Stimulated activated CD8-positive, alpha-beta memory T cell treated with anti-CD3 and anti-CD28 coated beads, Interleukin-4, amount 100 ng/mL, for 1 hour (primary cell): Measurements from ENCODE around the gene SAV1.
"Not testable (repeated sequence)": the region's sequence is repeated elsewhere in the genome, so short reads cannot be mapped to it uniquely, and the experiment has no call there.

Source experiments
- DNase-seq, 2 donors: peaks; one replicate each; pipeline ENCODE4 v3.0.0-alpha.2; 2020; ENCODE audit warnings: low read depth in 2 of 2, low spot score in 1 of 2

Gene SAV1

DNA sequence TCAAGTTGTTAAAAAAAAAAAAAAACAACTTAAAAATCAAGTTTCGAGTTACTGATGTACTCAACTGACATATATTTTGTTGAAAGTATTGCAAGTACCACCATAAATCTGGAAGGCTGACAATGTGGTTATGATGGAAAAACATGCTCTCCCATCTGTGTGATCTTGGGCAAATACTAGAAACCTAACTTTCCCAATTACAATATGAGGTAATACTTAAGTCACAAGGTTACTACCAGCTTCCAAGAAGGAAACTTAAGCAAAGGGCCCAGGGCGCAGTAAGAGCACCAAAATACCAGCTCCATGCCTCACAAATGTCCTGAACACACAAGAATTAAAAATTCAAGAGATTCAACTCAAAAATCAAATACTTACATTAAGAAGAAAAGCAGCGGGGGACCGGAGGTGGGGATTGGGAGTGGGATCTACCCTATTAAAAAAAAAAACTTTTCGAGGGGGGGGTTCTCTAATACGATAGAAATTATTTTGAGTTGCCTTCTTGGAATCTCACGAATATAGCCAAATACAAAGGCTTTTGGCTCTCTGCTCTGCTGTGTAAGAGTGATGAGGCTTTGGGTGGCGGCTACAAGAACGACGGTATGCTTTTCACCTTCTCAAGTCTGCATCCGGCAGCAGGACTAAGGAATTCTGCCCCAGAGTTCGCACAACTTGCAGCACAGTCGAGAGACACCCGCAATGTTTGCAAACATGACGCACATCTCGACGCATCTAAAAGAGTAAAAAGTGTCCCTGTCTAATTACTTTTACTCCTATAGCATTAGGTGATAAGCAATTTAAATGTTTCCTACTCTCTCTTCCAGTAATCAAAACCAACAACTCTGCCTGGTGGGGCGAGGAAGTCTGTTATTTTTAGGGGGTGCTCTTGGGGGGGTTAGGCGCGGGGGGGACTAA lies 1.1 kb downstream of the SAV1 start:
- no peak for DNase-seq

DNA sequence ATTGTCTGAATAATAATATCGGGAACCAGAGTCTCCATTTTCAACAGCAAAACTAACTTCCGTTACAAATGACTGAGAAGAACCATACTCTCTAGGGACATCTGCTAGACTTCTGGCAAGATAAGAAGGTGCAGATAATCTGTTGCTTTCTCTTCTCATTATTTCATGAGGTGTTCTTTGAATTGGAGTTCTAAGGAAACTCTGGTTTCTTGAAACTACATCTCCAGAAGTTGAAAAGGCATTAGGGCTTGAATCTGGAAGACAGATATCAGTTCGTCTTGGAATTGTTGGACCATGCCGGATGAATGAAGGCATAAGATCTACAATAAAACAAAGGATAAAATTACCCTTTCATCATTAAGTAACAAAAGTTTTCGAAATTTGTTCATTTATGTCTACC lies 2.8 kb downstream of the SAV1 start:
- DNase-seq, result not testable (repeated sequence)

DNA sequence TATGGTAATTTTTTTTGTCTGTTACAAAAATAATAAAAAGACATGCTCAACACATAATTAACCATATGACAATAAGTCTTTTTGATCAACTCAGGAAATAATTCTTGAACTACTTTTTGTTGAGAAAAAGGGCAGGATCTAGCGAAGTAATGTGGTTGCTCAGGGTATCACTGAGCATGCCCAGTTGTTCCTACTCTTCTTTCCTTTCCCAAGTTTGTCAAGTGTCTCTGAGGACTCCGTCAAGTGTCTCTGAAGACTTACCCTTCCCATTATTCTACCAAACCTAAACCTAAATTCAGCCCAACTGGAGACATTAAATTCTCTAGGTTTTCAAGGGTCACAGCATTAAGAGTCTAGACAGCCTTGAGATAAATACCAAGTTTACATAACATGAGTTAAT lies 3.5 kb downstream of the SAV1 start:
- DNase-seq, result not testable (repeated sequence)

DNA sequence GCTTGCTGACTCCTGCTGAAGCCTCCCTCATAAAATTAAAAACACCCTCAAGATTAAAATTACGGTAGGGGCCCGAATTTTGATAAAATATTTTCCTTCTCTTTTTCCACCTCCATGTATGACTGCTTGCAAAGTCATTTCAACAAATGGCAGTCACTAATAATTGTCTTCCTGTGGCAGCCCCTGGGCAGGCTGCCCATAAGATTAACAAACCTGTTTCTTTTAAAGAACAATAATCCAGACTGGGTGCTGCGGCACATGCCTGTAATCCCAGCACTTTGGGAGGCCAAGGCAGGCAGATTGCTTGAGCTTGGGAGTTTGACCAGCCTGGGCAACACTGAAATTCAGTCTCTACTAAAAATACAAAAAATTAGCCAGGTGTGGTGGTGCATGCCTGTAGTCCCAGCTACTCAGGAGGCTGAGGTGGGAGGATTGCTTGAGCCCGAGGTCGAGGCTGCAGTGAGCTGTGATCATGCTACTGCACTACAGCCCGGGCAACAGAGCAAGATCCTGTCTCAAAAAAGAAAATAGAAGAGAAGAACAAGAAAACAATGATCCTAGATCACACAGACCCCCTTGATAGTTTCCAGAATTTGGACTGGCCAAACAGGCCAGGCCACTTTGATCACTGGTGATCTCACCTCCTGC lies 8.7 kb downstream of the SAV1 start:
- no peak for DNase-seq

DNA sequence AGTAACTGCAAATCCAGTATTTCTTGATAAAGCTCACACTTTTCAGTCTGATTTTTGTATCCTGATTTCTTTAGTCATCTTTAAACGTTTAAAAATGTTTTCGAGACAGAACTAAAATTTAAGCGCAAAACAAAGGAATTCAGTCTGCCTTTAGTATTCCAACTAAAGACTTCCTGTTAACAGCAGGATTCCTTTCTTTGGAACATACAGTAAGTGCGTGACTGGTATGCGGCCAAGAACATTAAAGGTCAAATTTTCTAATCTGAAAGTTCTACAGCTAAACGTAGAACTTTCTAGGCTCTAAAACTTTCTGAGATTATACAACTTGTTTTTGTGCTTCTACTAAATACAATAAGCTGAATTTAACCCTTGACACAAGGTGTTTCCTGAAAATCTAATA lies 9.9 kb downstream of the SAV1 start:
- no peak for DNase-seq

DNA sequence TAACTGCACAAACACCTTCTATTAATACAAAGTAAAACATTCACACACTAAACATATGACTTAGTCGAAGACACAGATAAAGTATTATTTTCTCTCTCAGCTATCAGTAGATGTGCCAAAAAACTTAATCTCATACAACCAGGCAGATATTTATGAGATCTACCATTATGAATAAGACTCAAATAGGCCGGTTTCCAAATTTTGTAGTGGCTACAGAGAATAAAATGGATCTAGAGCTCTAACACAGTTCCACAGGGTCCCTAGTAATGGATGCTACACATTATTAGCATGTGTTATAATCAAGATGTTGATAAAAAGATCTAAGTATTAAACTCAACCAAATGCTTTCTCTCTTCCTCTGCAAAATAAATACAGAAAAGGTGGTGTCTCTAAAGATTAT lies 10.4 kb downstream of the SAV1 start:
- no peak for DNase-seq

DNA sequence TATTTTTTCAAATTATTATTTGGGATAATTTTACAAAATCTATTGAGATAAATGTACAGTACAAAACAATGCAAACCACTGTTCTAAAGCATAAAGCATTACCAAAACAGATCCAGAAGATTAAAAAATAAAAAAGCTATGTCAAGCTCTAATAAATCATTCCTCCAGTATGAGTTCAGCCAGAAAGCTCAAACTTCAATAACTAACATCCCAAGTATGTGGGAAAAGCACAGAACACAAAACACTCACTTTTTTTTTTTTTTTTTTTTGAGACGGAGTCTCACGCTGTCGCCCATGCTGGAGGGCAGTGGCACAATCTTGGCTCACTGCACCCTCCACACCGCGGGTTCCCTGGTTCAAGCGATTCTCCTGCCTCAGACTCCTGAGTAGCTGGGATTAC lies 11.3 kb downstream of the SAV1 start:
- no peak for DNase-seq

DNA sequence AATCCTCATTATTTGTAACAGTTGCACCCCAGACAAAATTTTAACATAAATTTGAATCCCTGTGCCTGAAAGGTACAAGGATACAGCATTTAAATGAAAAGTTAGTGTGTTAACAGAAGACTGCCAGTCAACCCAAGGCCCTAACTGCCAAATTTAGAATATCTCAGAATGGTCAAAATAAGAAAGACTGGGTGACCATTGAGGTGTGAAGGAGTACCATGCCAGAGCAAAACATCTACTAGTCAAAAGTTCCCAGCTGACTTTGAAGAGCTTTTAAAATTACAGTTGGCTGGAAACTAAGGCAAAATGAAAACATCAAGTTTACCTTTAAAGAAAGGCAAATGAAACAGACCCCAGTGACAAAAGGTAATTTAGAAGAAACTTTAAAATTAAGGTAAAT lies 18.4 kb downstream of the SAV1 start:
- no peak for DNase-seq

DNA sequence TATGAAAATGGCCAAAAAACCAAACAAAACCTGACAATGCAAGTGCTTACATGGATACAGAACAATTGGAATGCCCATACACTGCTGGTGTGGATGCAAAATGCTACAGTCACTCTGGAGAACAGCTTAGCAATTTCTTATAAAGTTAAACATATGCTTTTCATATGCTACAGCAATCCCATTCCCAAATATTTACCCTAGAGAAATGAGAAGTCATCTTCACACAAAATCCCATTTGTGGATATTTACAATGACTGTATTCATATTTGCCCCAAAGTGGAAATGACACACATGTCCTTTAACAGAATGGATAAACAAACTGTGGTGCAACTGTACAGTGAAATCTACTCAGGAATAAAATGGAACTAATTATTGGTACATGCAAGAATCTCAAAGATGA lies 20.4 kb downstream of the SAV1 start:
- DNase-seq, result no peak

DNA sequence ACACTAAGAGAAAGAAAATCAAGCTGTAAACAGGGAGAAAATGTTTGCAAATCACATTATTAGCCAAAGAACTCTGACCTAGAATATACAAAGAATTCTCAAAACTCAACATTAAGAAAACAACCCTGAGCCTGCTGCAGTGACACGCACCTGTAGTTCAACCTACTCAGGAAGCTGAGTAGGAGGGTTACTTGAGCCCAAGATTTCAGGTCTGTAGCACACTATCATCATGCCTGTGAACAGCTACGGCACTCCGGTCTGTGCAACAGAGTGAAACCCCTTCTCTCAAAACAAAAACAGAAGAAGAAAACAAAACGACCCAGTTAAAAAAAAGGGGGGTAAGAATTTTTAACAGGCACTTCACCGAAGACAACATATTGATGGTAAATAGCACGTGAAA lies 20.8 kb downstream of the SAV1 start:
- no peak for DNase-seq

DNA sequence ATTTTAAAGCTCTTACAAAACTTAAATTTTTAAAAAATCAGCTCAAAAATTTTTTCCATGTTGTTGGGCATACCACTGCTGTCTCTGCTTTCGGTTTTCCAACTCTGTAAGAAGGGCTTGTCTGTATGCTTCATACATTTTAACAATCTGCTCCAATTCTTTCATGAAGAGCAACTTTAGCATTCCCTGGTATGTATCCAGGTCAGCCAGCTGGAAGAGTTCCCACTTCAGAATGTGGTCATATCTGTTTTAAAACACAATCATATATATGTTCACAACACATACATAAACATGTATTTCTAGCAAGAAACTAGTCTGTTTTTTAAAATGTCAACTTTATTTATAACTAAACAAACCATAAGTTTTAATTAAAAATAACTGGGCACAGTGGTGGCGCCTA lies 33.0 kb downstream of the SAV1 start:
- no peak for DNase-seq

DNA sequence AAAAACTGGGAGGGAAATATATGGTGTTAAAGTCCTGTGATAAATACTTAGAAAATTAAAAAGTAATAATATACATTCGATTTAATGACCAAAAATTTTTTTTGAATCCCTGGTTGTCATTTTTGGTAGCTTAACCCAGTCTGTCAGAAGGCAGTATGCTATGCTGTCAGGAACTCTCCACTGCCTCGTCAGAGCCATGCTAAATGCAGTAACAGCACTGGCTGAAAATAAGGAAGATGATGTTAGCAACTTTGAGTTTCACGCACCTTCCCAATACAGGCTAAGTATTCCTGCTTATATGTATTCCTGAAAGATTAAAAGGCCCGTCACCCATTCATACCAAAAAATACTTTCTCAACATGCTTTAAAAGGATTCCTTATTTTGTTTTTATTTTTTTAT lies 34.2 kb downstream of the SAV1 start:
- no peak for DNase-seq

DNA sequence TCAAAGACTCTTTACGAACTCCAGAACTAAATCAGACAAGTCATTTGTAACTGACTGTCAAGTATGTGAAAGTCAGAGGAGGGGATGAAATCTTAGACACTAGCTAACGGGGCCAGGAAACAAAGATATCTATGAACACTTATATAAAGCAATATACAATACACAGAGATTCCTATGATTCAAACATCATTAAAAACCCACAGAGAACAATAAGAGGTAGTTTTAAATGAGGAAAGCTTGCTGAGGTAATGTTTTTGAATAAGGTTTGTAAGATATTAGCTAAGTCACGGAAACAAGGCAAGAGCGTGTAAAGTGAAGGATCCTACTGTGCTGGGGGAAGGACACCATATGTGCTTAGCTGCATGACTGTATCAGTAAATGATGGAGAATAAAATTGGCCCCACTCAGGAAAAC lies 36.7 kb downstream of the SAV1 start:
- no peak for DNase-seq

DNA sequence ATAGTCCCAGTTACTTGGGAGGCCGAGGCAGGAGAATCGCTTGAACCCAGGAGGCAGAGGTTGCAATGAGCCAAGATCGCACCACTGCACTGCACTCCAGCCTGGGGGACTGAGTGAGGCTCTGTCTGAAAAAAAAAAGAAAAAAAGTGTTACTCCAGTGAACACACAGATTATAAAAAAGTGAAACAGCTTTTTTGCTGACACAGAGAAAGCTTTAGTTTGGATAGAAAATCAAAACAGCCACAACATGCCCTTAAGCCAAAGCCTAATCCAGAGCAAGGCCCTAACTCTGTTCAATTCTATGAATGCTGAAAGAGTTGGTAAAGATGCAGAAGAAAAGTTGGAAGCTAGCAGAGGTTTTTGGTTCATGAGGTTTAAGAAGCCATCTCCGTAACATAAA lies 43.2 kb downstream of the SAV1 start:
- DNase-seq, result not testable (repeated sequence)

DNA sequence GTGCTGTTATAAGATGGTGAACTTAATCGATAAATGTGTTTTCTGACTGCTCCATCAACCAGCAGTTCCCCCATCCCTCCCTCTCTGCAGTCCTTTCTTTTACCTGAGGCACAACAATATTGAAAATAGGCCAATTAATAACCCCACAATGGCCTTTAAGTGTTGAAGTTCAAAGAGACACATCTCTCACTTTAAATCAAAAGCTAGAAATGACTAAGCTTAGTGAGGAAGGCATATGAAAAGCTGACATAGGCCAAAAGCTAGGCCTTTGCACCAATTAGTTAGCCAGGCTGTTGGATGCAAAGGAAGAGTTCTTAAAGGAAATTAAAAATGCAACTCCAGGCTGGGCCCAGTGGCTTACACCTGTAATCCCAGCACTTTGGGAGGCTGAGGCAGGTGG lies 43.7 kb downstream of the SAV1 start:
- no peak for DNase-seq

DNA sequence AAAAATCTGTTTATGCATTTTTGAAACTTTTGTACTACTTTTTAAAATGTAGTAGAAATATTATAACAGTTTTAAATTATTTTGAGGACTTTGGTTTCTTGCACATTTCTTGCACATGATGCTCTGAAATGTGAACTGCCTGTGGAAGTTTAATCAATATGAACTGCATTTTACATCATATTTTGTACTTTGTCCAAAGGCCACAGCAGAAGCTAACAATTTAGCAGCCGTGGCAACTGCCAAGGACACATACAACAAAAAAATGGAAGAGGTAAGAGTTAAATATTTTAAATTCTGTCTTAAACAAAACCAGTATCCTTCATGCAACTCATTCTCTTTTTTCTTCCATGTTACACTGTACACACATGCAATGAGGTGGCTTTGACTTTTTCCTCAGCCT lies 45.1 kb downstream of the SAV1 start:
- DNase-seq, result no peak

DNA sequence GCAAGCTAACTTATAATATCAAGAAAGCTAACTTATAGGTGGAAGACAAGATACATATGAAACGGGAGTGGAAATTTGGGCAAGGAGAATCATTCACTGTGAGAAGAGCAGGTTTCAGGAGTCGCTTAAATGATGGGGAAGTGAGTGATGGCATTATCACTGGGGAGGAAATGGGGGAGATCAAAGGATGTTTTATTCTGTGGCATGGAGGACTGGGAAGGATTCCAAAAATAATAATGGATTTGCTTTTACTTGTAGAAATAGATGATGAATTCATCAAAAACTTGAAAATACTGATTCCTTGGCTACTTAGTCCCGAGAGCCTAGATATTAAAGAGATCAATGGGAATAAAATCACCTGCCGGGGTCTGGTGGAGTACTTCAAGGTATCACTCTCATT lies 47.8 kb downstream of the SAV1 start:
- DNase-seq, result no peak

DNA sequence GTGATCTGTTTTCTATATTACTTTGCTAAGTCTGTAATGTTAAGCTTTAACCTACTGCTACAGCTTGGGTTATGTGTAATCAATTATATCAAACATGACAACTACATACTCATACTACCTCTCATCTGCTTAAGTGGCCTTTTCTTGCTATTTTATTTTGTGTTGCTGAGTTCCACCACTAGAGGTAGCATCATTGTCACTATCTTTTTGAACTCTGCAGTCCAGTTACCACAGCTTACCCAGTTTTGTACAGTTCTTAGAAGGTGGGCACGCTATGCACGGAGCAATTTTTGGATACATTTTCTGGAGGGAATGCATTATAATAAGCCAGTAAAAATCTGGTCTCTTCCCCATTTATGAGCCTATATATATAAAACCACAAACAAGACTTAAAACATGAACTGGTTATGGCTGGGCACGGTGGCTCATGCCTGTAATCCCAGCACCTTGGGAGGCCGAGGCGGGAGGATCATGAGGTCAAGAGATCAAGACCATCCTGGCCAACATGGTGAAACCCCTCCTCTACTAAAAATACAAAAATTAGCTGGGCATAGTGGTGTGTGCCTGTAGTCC lies 48.5 kb downstream of the SAV1 start:
- no peak for DNase-seq

DNA sequence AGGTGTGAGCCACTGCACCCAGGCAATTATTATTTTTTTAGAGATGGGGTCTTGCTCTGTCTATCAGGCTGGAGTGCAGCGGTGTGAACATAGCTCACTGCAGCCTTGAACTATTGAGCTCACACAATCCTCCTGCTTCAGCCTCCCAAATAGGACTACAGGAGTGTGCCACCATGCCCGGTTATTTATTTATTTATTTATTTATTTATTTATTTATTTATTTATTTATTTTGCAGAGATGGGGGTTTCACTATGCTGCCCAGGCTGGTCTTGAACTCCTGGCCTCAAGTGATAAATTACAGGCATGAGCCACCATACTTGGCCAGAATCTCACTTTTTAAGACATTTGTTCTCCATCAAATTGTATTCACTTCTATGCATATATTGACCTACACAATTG lies 51.8 kb downstream of the SAV1 start:
- DNase-seq, result no peak

DNA sequence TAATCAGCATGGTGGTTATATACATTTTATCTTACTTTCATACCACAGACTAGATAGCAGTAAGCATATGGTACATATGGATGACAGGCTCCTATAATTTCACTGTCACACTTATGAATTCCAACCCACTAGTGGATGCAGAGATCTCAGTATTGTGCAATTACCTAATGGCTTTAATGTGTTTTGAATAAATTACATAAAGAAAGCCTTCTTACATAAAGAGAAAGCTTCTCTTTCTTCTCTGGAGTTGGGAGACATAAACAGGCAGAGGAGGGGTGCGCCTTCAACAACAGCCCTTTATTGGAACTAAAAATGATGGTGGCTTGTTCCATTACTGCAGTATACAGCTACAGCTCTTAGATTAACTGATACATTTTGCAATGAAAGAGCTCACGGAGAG lies 52.6 kb downstream of the SAV1 start:
- DNase-seq, result no peak

DNA sequence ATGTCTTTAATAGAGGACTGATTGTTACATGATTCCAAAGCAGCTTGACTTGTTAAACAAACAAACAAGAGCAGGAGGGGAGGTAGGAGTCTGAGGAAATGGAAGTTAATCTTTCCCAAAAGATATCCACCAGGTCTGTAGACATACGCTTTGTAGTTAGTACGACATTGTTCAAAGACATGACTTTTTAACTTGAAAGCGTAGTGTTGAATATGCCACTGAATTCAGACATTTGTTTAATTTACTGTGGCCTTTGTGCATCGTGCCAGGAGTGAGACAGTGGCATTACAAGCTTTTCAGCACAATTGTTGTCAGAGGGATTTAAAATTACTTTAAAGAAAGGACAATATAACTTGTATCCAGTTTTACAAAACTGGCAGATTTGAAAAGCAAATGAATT lies 53.0 kb downstream of the SAV1 start:
- no peak for DNase-seq

DNA sequence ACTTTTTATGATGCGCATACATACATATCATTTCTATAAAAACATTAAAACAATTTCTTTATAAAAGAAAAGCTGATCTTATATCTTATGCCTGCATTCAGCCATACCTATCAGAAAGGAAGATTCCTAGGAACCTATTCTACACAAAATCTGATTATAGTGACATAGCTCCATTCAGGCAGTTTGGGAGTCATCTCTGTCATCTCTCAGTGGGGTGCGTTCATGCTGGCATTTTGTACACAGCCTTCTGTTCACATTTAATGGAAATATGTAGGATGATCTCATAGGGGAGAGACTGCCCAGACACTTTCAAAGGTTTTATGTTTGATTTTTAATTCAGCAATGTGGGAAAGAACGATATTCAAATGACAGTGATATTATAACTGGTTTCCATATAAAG lies 55.3 kb downstream of the SAV1 start:
- no peak for DNase-seq
